GM21360 (cell line): Measurements from ENCODE around the gene EPOP.

Experiments
- ATAC-seq: cut with Tn5 transposase; IDR thresholded peaks from one replicate; pipeline ENCODE4 v1.9.1; 2021; ENCODE audit warnings: mild to moderate bottlenecking, moderate library complexity; ENCODE audit not compliant: unreplicated experiment

Gene EPOP

DNA sequence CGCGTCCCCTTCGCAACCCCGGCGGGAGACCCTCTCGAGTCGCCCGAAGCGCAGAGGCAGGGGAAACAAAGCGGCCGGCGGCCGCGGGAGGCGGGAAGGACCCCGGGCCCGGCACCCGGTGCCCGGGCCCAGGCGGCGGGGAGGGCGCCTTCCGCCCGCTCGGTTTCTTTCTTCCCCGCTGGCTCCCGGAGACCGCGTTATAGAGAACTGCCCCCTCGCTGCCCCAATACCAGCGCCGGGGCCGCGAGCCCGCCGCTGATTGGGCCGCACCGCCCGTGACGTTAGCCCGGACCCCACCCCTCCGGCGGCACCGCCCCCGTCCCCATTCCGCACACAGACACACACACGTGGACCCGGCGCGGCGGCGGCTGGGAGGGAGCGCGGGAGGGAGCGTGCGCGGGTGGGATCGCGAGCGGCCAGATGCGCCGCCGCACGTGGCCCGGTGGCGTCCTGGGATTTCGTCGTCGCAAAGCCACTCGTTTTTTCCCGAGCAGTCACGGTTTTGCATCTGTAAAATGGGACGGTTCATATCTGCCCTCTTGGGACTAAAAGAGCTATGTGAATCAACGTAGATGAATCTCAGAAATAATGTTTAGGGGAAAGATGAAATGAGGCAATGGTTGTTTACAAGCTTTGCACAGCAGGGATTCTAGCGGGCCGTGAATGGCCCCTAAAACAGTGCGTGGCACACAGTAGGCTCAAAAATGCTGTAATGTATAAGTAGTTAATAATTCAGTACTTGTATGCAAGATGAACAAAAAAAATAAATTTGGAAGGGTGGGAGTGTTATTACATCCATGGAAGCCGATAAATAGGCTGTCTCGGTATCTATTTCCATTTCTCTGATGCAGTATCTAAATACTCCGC lies at the start of gene EPOP:
TSS of gene EPOP (minus strand) at position 209 of the 867 bp plus-strand sequence. CDS start 462 bp downstream, outside the sequence.
- ATAC-seq, result peak; percentile 62

DNA sequence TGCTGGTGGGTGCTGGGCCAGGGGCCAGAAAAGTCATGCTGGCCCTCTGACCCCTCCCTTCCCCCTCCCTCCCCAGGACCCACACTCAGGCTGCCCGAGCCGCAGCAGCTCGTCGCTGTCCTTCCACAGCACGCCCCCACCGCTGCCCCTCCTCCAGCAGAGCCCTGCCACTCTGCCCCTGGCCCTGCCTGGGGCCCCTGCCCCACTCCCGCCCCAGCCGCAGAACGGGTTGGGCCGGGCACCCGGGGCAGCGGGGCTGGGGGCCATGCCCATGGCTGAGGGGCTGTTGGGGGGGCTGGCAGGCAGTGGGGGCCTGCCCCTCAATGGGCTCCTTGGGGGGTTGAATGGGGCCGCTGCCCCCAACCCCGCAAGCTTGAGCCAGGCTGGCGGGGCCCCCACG lies 47.0 kb upstream of the EPOP start:
- ATAC-seq, result no peak

DNA sequence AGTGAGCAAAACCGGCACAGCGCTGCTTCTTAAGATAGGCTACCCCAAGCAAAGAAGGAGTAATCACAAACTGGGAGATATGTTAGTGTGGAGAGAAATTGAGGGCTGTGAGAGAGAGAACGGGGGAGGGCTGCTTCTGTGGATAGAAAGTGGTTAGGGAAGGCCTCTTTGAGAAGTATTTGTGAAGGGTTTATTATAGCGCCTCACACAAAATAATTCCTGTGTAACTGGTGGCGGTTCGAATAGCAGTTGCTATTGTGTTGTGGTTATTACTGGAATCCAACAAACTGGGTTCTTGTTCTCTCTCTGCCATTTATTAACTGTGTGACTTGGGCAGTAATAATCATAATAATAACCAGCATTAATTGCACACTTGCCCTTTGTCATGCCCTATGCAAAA lies 46.2 kb upstream of the EPOP start:
- no peak for ATAC-seq

DNA sequence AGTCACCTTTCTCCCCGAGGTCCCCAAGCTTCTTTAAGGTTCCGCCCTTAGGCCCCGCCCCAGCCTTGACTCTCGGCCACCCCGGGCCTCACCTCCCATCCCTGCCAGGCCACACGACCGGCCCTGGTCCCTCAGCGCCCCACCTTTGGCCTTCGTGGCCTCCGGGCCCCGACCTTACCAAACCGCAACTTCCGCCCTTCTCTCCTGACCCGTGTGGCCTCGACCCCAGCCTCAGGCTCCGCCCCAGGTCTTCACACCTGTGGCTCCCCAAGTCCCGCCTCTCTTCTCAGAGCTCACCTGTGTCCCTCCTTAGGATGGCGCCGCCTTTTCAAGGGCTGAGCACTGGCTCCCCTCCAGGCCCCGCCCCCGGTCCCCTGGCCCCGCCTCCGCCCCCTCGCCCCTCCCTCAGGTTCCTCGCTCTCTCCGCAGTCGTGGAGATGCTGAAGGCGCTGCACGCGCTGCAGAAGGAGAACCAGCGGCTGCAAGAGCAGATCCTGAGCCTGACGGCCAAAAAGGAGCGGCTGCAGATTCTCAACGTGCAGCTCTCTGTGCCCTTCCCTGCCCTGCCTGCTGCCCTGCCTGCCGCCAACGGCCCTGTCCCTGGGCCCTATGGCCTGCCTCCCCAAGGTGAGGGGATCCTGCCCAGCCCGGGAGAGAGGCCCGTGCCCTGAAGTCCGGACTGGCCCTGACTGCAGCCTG lies 45.3 kb upstream of the EPOP start:
- no peak for ATAC-seq

DNA sequence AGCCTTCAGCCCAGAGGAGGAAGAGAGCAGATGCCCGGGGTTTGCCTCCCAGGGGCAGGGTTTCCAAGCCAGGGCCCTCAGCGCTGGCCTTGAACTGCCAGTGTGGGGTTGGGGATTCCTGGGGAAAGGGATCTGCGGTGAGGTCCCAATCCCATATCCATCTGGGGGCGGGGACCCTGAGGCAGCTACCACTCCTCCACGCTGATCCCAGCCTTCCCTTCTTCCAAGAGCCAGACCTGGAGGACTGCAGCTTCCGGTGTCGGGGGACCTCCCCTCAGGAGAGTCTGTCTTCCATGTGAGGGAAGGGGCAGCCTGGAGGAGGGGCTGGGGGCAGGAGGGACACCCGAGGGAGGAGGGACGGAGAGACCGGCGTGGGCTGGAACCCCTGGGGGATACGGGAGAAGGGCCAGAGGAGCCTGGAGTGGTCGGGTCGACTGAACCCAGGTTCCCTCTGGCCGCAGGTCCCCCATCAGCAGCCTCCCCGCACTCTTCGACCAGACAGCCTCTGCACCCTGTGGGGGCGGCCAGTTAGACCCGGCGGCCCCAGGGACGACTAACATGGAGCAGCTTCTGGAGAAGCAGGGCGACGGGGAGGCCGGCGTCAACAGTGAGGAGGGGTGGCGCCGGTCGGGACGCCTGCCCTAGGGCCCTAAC lies 44.7 kb upstream of the EPOP start:
- no peak for ATAC-seq

DNA sequence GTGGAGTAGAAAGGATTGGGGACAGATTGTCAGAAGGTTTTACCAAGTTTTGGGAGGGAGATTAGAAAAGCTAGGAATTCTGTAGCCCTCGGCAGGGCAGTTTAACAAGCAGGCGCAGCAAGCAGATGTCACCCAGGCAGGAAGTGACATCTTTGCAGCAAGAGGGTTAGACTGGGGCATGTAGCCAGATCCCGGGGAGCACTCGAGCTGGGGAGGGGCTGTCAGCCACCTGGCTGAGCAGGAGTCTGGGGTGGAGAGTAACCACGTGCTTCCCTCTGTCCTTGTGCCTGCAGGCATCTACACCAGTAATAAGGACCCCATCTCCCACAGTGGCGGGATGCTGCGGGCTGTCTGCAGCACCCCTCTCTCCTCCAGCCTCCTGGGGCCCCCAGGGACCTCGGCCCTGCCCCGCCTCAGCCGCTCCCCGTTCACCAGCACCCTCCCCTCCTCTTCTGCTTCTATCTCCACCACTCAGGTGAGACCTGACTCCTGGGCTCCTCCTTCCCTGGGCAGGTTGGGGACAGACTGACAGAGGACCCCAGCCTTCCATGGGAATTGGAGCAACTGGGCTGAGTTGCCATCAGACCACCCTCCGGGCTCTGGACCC lies 42.5 kb upstream of the EPOP start:
- no peak for ATAC-seq

DNA sequence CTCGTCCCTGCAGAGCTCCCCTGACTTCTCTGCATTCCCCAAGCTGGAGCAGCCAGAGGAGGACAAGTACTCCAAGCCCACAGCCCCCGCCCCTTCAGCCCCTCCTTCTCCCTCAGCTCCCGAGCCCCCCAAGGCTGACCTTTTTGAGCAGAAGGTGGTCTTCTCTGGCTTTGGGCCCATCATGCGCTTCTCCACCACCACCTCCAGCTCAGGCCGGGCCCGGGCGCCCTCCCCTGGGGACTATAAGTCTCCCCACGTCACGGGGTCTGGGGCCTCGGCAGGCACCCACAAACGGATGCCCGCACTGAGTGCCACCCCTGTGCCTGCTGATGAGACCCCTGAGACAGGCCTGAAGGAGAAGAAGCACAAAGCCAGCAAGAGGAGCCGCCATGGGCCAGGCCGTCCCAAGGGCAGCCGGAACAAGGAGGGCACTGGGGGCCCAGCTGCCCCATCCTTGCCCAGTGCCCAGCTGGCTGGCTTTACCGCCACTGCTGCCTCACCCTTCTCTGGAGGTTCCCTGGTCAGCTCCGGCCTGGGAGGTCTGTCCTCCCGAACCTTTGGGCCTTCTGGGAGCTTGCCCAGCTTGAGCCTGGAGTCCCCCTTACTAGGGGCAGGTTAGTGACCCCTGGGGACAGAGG lies 41.7 kb upstream of the EPOP start:
- no peak for ATAC-seq

DNA sequence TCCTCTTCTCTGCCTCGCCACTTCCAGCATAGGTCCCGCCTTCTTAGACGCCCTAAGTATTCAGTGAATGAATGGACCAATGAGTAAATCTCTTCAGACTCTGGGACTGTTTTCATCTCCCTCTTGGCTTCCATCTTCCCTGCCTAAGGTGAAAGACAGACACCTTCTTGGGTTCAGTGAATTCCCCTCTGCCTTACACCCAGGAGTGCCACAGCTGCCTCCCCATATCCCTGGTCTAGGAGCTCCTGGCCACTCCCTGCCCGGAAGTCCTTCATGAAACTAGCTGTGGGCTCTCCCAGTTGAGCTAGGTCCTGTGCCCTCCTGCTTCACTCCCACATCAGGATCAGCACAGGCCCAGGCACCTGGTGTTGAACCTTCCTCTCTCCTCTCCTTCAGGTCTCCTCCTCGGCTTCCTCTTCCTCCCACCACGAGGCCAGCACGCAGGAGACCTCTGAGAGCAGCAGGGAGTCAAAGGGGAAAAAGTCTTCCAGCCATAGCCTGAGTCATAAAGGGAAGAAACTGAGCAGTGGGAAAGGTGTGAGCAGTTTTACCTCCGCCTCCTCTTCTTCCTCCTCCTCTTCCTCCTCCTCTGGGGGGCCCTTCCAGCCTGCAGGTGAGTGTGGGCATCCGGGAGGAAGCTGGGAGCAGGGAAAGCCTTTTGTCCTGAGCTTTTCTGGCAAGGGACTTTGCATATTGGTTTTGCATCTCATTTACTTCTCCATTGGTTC lies 40.6 kb upstream of the EPOP start:
- ATAC-seq, result no peak

DNA sequence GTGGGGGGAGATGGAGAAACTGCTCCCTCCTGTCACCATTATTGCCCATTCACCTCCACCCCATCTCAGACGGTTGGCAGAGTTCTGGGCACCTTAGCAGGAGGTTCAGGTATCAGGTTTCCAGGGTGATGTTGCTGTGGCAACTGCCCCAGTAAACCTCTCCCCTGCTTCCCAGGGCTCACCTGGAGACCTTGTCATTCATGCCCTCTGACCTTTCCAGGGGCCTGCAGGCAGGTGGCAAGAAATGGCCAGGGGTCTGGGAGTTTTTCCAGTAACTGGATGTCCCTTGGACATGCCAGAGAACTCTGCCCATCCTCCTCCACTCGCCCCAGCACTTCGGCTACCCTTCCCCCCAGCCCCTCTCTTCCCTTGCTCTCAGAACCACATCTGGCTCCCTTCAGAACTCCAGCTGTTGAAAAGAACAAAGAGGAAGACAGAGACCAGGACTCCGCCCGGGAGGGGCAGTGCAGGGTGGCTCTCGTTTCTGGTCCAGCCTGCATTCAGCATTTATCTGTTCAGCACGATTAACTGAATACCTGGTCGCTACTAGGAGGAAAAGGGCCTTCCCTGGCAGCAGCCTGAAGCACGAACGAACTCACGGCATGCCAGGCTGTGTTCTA lies 38.8 kb upstream of the EPOP start:
- ATAC-seq, result no peak

DNA sequence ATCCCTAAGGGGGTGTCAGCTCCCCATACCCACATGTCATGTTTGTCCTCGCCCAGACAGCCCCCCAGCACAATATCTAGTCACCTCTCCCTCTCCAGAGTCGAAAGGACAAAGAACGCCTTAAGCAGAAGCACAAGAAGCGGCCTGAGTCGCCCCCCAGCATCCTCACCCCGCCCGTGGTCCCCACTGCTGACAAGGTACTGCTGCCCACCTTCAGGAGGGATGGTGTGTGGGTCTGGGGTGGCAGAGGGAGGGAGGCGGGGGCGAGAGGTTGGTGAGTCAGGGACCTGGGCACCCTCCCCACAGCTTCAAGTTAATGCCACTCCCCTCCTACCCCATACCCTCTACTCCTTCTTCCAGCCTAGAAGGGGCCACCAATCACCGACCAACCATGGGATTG lies 37.8 kb upstream of the EPOP start:
- ATAC-seq, result no peak

DNA sequence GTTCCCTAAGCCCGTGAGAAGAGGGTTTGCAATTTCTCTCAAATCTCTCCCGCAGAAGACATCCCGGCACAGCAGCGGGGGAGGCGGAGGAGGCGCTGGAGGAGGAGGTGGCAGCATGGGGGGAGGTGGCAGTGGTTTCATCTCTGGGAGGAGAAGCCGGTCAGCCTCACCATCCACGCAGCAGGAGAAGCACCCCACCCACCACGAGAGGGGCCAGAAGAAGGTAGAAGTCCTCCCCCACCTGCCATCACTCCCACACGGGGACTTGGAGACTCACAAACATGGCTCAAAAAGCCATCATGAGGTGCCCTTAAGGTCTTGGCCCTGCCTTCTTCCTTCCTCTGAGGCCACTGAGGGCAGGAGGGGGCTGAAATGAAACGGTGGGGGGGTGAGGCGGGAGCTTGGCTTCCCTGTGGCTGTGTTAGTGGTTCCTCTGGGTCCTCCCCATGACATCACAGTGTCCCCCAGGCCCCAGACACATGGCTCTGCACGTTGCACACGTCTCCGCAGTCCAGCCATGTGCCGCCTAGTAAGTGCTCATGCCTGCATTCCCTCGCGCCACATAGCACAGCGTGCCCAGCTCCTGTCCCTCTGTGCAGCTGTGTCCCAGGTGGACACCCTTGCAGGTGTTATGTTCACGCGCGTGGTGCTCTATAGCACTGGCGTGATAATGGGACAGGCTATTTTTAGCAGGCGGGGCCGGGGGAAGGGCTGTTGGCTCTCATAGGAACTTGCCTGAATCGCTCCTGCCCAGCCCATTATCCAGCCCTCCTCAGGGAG lies 37.2 kb upstream of the EPOP start:
- no peak for ATAC-seq

DNA sequence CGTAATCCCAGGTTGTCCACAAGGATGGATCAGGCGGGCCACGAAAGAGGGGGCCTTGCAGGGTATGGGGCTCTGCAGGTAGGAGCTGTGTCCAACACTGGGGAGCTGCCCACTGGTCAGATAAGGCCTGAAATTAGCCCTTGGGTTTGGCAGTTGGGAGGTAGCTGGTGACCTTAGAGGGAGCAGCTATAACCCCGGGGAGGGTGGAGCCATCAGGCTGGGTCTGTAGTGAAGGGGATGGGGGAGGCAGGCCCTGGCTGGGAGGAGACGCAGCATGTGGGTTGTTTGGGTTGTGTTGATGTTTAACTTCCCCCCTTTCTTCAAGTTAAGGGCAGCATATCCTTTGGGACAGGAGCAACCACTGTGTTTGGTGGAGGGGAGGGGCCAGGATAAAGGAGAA lies 36.2 kb upstream of the EPOP start:
- no peak for ATAC-seq

DNA sequence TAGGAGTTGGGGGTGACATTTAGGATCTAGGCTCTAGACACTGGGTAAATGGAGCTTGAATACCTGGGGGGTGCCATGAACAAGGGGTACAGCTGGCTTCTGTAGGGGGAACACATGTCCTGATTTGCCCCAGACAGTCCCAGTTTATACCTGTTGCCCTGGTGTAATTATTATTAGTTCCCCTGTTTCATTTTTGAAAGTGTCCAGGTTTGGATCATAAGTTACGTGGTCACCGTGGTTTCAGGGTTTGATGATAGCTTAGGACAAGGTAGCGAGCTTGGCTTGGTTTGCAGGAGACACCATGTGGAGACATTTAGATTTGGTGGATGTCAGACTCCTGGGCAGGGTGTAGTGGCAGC lies 35.8 kb upstream of the EPOP start:
- no peak for ATAC-seq

DNA sequence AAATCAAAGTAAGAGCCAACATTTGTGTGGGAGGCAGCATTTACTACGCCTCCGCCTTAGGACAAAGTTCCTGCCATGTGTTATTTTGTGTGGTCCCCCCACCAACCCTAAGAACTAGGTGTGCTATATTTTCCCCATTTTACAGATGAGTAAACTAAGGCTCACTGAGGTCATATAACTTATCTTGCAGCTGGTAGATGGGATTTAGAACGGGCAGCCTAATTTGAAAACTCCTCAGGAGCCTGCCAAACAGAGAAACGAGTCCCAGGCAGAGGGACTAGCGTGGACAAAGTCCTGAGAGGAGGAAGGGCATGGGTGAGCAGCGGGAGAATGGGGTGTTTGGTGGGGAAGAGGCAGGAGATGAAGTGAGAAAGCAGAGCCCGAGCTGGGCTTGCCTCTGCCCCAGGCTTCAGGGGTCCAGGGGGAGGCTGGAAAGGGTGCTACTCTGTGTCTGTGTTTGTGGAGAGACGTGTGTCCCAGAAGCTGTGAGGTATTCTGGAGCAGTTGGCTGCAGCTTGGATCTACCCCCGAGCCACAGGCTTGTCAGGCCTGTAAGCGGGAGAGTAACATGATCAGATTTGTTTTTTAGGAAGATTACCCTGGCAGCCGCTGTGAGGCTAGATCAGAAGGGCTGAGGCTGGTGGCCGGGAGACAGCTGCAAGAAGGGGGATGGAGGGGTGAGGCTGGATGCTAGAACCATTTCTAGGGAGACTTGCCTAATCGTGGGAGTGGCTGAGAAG lies 35.3 kb upstream of the EPOP start:
- no peak for ATAC-seq

DNA sequence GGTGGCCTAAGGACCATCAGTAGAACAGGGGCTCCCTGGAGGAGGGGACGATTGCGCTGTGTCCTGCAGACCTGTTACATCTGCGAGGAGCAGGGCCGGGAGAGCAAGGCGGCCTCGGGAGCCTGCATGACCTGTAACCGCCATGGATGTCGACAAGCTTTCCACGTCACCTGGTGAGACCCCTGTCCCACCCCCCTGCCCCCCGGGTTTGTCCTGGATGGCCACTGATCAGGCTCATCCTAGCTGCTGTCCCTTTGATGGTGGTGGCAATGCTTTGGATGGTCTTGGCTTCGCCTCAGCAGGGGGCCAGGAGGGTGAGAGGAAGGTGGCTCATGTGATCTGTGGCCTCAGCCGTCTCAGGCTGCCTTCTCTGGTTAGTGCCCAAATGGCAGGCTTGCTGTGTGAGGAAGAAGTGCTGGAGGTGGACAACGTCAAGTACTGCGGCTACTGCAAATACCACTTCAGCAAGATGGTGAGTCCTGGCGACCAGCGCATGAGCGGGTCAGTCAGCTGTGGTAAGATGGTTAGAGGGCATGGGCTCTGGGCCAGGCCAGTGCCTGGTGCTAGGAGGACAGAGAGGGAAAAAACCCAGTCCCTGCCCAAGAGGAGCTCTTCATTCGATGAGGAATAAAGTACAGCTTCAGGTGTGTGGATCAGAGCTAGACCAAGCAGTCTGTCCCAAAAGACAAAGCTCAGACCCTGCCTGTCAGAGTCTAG lies 34.5 kb upstream of the EPOP start:
- no peak for ATAC-seq

DNA sequence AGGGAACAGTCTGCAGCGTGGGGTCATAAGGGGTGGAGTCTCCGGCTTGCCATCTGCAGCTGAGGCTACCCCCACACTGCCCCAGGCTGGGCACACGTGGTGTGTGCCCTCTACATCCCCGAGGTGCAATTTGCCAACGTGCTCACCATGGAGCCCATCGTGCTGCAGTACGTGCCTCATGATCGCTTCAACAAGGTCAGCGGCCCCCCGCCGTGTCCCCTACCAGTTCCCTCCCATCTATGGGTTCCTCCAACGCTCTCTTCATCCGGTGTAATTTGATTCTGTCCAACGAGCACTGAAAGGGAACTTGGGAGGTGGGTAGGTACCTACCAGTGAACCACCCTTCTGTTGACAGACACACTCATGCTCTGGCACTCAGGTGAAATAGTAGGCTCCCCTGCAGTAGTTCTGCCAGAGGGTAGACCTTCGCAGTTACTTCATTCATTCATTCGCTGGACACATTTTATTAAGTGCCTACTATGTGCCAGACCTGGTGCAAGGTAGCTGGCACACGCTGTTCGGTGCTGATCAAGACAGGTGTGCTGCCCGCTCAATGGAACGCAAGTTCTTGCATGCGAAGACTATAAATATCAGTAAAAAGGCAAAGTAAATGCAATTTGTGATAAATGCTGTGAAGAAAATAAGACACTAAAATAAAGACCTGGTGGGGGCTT lies 33.1 kb upstream of the EPOP start:
- ATAC-seq, result no peak

DNA sequence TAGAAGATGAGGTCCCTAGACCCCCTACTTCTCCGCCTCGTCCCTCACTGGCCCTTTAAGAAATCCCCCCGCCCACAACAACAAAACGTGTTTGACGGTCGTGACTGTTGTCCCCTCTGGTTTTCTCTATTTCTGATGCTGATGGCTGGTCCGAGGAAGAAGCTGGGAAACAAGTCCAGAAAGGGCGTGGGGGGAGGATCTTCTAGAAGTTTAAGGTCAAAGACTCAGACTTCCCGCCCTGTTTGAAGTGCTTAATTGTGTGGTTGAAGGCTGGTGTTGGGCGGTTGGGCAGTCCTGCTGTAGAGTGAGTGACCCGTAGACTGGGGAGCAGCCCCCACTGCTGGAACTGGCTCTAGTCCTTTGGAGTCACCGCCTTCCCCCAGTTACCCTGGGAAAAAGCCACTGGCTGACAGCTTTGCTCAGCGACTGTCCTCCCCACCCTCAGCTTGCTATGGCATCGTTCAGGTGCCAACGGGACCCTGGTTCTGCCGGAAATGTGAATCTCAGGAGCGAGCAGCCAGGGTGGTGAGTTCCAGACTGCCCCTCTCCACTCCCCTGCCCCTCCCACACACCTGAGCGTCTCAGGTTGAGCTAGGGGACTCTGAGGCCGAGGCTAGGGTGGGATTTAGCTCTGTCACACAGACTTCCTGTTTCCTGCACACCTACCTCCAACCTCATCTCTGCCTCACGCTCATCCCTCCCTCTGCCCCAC lies 31.9 kb upstream of the EPOP start:
- no peak for ATAC-seq
